GM12878 (cell line): ENCODE measurements around the gene COL19A1. TPM values are rescaled to one million over a fixed set of nuclear protein-coding genes. Genes with fewer than 3 reads are reported as not detected.
A peak's percentile ranks its signal among the peaks of the same experiment; 100 is the strongest.

Experiments used
- ATAC-seq: fragments of 200-7000 bp; cut with Tn5 transposase; 3 replicates; pipeline ENCODE4 v1.9.1; 2020; ENCODE audit warnings: mild to moderate bottlenecking, moderate library complexity
- BruUV-seq: library from RNA; stranded (reverse); fragments of 400-500 nt; replicated peaks from 2 replicates; lab custom pipeline; 2021; lab: Mats Ljungman, UMichigan
- CTCF ChIA-PET: fragments of 300-600 bp; sonication (Branson Sonifier 250); formaldehyde crosslinking; extraction: SDS; loops from one replicate; lab custom pipeline; 2021; ENCODE audit warnings: inconsistent platforms; lab: Yijun Ruan, JAX
- POLR2A ChIA-PET: fragments of 350-600 bp; formaldehyde crosslinking; extraction: SDS; loops from one replicate; lab custom pipeline; 2021; ENCODE audit warnings: inconsistent platforms; lab: Charles Lee
- RAD21 ChIA-PET: fragments of 300-600 bp; sonication (Branson Sonifier 250); formaldehyde crosslinking; loops from one replicate; lab custom pipeline; 2023; ENCODE audit warnings: antibody characterized with exemption; ENCODE audit not compliant: unreplicated experiment; lab: Charles Lee
- SMC1A ChIA-PET: fragments of 300-600 bp; sonication (Branson Sonifier 250); formaldehyde crosslinking; loops from one replicate; lab custom pipeline; 2023; ENCODE audit not compliant: unreplicated experiment, uncharacterized antibody; lab: Charles Lee
- DNase-seq: peaks from one replicate; pipeline ENCODE4 v3.0.0-alpha.2; 2011; ENCODE audit warnings: low read depth, low spot score
- FAIRE-seq: peaks from 3 replicates; lab custom pipeline; 2011; peaks lifted over from hg19 to GRCh38; lab: Jason Lieb, UNC
- H2AFZ ChIP-seq: 2 replicates; pipeline ENCODE4 v1.6.0; 2011; ENCODE audit warnings: low read depth, low read length, control low read depth; ENCODE audit not compliant: control insufficient read depth
- H3K27ac ChIP-seq: 2 replicates; pipeline ENCODE4 v1.5.1; 2011; ENCODE audit warnings: control low read depth; ENCODE audit not compliant: control insufficient read depth, insufficient read depth
- H3K27me3 ChIP-seq, 2 experiments: replicated peaks in 1 of 2; 2 replicates each; pipeline versions ENCODE4 v1.6.0 to v1.6.1; 2011; ENCODE audit warnings: low read length in 1 of 2; ENCODE audit not compliant: control insufficient read depth in 2 of 2, insufficient read depth in 2 of 2
- H3K36me3 ChIP-seq, 2 experiments: 2 replicates each; pipeline ENCODE4 v1.5.1; 2011; ENCODE audit warnings: low read length in 1 of 2; ENCODE audit not compliant: control insufficient read depth in 2 of 2, insufficient read depth in 2 of 2
- H3K4me1 ChIP-seq: 2 replicates; pipeline ENCODE4 v1.6.1; 2011; ENCODE audit warnings: mild to moderate bottlenecking, low read length, moderate library complexity, mixed read lengths; ENCODE audit not compliant: control insufficient read depth, insufficient read depth
- H3K4me2 ChIP-seq: 2 replicates; pipeline ENCODE4 v1.6.0; 2011; ENCODE audit warnings: control low read depth; ENCODE audit not compliant: control insufficient read depth, insufficient read depth
- H3K4me3 ChIP-seq: fragments of 200-600 bp; sonication (generic); 2 replicates; pipeline ENCODE4 v1.5.1; 2016
- H3K79me2 ChIP-seq: 2 replicates; pipeline ENCODE4 v1.6.0; 2011; ENCODE audit warnings: low read length; ENCODE audit not compliant: control insufficient read depth, insufficient read depth
- H3K9ac ChIP-seq: 2 replicates; pipeline ENCODE4 v1.8.0; 2011; ENCODE audit warnings: low read length, control low read depth, mixed read lengths; ENCODE audit not compliant: control insufficient read depth, insufficient read depth
- H3K9me3 ChIP-seq: replicated peaks from 3 replicates; pipeline ENCODE4 v1.5.1; 2011; ENCODE audit warnings: mild to moderate bottlenecking, low read length; ENCODE audit not compliant: control insufficient read depth, insufficient read depth
- H4K20me1 ChIP-seq: 2 replicates; pipeline ENCODE4 v1.6.0; 2011; ENCODE audit not compliant: control insufficient read depth, insufficient read depth
- KLF5 ChIP-seq: fragments of 450-650 bp; IDR thresholded peaks from 2 replicates; pipeline ENCODE4 v1.6.1; 2014; ENCODE audit warnings: mild to moderate bottlenecking; ENCODE audit not compliant: partially characterized antibody
- MEF2B ChIP-seq: fragments of 450-650 bp; IDR thresholded peaks from 2 replicates; pipeline ENCODE4 v1.6.1; 2018; ENCODE audit warnings: mild to moderate bottlenecking, moderate library complexity; ENCODE audit not compliant: partially characterized antibody, poor library complexity, severe bottlenecking
- WGBS: methylation state at CpG from one replicate; pipeline ENCODE4 v1.1.6; 2016; ENCODE audit warnings: low lambda C conversion rate; ENCODE audit not compliant: insufficient replicate concordance, insufficient coverage; ENCODE audit errors: missing lambda C conversion rate; 5-methylcytosine and 5-hydroxymethylcytosine counted together
- in situ Hi-C: fragments of 300-500 bp; cut with MboI; formaldehyde crosslinking; loops from 9 replicates; pipeline ENCODE4 v1.14.3; 2018; ENCODE audit warnings: mixed read lengths
- intact Hi-C: fragments of 100-400 bp; cut with micrococcal nuclease; formaldehyde crosslinking; loops from one replicate; pipeline ENCODE4 v1.14.2; 2022; ENCODE audit not compliant: unreplicated experiment
- polyA plus RNA-seq, 11 experiments: library from polyadenylated mRNA; depleted of rRNA in 4 of 11; unstranded in 6 of 11; stranded (reverse) in 5 of 11; fragments of >200 nt; fragmentation: Nextera tagmentation in 4 of 11; fragmentation: Illumina TruSeq in 1 of 11; extraction: Ambion mirVana in 4 of 11; extraction: Trizol in 1 of 11; gene quantifications; 1 replicate in 1 of 11; 2 replicates in 10 of 11; pipeline versions ENCODE4 v1.2.1 to v1.2.3, GENCODE V29; 2011 to 2016; ENCODE audit warnings: inconsistent platforms in 2 of 11, missing spikeins in 2 of 11, low read depth in 1 of 11
- total RNA-seq, 4 experiments: library from RNA; depleted of rRNA in 3 of 4; stranded (reverse); fragments of >200 nt in 3 of 4; fragmentation: Illumina TruSeq in 1 of 4; extraction: Trizol in 1 of 4; gene quantifications; 2 replicates each; pipeline versions ENCODE4 v1.2.1 to v1.2.3, GENCODE V29; 2013 to 2021
- TF ChIP-seq, protein P1 (sequence below): fragments of 450-650 bp; IDR thresholded peaks from 2 replicates; pipeline ENCODE4 v1.6.1; 2016; ENCODE audit warnings: mild to moderate bottlenecking, moderate library complexity, borderline replicate concordance

COL19A1 gene
- total and polyA plus RNA-seq, 10 of the 15 experiments (the other 5 are each of a cell fraction or from before 2014, with no cell fraction given) = 1.1 to 13.5 (median 4.1) TPM

DNA sequence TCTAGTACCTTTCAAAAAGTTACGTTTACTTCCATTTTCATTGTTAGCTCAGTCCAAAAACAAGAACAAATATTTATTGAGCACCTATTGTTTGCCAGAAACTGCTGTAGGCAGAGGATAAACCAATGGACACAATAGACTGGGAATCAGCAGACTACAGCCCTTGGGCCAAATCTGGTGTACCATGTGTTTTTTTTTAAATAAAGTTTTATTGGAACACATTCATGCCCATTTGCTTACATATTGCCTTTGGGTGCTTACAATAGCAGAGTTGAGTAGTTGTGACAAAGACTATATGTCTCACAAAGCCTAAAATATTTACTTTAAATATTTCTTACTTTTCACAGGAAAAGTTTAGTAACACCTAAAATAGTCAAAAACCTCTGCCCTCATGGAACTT lies 220.4 kb downstream of the COL19A1 start:
- H3K27me3 ChIP-seq = no peaks in the 10 kb centered on the region

More for the DNA sequence above, 220.4 kb downstream of the COL19A1 start:
- ChIA-PET RAD21 (no interaction called here), CTCF (interaction anchor here (0.7 kb wide), 1 partner anchor 353 kb away, joined by 6 read pairs; no protein-coding TSS in a partner anchor), SMC1A (interaction anchor here (0.7 to 1.1 kb wide), 2 partner anchors 20 to 103 kb away, joined by 3 read pairs; no protein-coding TSS in a partner anchor), POLR2A (no interaction called here)
- DNase-seq (no peak), ATAC-seq (no peak), FAIRE-seq (no peak)
- Histone ChIP-seq H2AFZ (no peak overlapping the region), H4K20me1 (no peaks in the 10 kb centered on the region), H3K27ac (no peak overlapping the region), H3K9ac (no peak overlapping the region), H3K4me3 (no peak overlapping the region), H3K4me1 (no peaks in the 10 kb centered on the region), H3K9me3 (no peaks in the 10 kb centered on the region), H3K79me2 (no peaks in the 10 kb centered on the region), H3K36me3 (no peaks in the 10 kb centered on the region), H3K4me2 (no peak overlapping the region)
- TF ChIP-seq MEF2B (no peak), KLF5 (no peak)
- TF ChIP-seq, protein P1, sequence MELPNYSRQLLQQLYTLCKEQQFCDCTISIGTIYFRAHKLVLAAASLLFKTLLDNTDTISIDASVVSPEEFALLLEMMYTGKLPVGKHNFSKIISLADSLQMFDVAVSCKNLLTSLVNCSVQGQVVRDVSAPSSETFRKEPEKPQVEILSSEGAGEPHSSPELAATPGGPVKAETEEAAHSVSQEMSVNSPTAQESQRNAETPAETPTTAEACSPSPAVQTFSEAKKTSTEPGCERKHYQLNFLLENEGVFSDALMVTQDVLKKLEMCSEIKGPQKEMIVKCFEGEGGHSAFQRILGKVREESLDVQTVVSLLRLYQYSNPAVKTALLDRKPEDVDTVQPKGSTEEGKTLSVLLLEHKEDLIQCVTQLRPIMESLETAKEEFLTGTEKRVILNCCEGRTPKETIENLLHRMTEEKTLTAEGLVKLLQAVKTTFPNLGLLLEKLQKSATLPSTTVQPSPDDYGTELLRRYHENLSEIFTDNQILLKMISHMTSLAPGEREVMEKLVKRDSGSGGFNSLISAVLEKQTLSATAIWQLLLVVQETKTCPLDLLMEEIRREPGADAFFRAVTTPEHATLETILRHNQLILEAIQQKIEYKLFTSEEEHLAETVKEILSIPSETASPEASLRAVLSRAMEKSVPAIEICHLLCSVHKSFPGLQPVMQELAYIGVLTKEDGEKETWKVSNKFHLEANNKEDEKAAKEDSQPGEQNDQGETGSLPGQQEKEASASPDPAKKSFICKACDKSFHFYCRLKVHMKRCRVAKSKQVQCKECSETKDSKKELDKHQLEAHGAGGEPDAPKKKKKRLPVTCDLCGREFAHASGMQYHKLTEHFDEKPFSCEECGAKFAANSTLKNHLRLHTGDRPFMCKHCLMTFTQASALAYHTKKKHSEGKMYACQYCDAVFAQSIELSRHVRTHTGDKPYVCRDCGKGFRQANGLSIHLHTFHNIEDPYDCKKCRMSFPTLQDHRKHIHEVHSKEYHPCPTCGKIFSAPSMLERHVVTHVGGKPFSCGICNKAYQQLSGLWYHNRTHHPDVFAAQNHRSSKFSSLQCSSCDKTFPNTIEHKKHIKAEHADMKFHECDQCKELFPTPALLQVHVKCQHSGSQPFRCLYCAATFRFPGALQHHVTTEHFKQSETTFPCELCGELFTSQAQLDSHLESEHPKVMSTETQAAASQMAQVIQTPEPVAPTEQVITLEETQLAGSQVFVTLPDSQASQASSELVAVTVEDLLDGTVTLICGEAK = peak; percentile 68
- in situ Hi-C loops (no loop called here), intact Hi-C loops (no loop called here)
- WGBS = 96% methylated on average over 1 of the region's 1 CpG
- BruUV-seq = no TSS peak
